Suppressor macrophage (primary cell): ENCODE data around the gene CHST12.
"Not testable (repeated sequence)": the region's sequence is repeated elsewhere in the genome, so short reads cannot be mapped to it uniquely, and the experiment has no call there.

Experiments used
- DNase-seq, 4 experiments: peaks; one replicate each; pipeline ENCODE4 v3.0.0-alpha.2; 2020 to 2022

Gene CHST12

DNA sequence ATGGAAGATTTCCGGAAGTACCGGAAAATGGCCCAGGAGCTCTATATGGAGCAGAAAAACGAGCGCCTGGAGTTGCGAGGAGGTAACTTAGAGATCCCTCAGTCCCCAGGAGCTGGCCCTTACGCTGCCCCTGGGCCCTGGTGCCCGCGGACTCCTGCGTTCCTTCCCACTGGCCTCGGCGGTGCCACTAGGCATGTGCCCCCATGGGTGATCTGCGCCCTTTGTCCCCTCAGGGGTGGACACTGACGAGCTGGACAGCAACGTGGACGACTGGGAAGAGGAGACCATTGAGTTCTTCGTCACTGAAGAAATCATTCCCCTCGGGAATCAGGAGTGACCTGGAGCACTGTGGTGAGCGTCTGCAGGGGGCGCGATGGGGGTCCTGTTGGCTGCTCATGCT, 24.2 kb upstream of the CHST12 start:
- no peak for DNase-seq

DNA sequence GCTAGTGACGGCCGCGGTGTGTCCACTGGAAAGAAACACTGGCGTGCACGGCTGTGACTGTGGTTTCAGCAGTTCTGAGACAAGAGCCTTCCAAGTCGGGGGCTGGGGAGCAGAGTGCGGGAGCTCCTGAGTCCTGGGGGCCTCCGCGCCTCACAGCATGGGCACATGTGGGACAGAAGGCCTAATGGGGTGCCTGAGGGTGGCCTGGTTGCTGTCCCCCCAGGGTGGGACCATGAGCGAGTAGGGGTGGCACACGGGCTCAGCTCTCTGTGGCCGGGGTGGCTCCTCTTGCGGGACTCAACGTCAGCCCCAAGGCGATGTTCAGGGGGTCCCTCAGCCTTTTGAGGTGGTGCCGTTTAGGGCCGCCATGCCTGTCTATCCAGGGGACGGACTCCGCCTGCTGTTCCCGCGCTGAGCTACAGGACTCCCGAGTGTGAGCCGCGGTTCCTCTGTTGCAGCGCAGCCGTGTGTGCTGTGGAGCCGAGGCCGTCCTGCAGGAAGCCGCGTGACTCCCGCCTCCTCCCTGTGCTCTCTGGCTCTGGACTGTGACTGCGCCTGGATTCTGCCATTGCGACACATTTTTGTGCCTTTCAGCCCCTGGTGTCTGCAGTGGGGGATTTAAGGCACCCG, 23.5 kb upstream of the CHST12 start:
- DNase-seq, result no peak

DNA sequence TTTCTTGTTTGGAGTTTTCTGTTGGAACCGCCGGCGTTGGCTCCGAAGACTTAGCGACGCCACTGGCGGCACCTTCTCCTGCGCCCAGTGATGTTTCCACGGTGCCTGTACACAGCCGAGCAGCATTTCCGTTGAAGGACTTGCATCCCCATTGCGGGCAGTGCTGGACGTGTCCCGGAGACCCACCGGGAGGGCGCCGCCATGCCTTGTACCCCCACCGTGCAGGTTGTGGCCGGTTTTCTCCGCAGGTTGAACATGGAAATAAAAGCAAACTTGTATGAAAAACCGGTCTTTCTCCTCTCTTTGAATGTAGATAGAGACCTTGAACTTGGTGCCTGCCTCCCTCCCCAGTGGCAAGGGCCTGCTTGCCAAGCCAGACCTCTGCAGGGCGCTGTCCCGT, 22.9 kb upstream of the CHST12 start:
- DNase-seq, result no peak

DNA sequence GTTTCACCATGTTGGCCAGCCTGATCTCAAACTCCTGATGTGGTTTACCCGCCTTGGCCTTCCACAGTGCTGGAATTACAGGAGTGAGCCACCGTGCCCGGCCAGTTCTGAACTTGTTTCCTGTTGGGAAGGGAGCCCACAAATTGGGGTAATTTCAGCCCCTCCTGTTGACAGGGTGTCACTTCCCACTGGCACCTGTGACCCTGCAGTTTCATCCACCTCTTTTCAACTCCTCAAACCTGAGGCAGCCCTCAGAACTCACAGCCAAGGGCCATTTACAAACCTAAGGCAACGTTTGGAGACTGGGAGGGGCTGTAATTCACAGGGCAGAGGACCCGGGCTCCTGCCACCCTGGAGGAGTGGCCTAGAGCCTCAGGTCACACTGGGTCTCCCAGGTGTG, 22.2 kb upstream of the CHST12 start:
- DNase-seq, result no peak

DNA sequence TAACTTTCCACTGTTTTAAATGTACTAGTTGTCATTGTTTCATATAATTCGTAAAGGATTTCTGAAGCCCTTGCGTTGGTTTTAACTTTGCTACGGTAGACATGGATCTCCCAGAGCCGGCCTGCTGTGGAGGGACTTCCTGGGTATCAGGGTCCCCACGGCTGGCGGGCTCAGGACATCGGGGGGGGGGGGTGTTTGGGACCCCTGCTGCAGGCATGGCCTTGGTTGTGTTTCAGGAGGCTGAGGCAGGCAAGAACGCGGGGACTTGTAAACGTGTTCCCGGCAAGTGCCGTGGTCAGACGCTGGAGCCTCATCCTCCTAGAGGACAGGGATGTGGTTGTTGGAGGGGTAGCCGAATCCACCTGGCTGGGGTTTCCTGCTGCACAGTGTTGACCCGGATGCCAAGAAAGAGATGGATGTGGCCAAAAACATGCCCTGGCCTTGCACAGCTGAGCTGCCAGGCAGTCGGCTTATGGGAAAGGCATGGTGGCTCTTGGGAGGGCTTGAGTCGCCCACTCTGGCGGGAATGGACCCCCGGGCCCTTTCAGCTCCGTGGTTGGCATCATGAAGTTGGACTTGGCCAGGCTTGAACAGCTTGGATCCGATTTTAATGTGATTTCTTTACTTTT, 21.4 kb upstream of the CHST12 start:
- no peak for DNase-seq

DNA sequence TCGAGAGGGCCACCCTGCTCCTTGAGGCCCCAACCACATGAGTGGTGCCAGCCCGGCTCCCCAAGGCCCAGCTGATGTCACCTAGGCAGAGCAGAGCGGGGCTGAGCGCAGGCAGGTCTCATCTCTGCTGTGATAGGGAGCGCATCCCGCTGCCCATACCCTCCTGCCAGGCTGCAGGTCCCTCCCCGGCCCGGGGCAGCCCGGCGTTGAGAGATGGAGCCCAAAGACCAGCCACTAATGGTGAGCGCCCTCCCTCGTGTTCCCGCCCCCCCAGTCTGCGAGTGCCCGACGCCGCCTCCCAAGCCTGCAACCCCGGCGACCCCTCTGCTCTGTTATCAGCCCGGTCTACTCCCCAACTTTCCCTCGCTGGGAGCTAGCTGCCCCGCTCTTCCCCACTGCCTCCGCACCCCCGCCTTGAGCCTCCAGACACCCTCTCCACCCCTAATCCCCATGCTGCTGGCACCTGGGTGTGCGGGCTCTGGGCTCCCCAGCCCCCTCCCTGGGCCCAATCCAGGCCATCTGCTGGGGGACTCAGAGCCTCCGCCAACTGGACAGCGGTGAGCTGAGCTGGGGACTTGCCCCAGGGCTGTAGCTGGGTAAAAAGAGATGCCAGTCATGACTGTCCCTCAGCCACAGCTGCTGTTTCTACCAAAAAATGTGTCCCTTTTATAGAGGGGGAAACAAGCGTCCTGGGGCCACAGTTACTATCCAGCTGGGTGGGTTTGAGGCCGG, 19.7 kb upstream of the CHST12 start:
- no peak for DNase-seq

DNA sequence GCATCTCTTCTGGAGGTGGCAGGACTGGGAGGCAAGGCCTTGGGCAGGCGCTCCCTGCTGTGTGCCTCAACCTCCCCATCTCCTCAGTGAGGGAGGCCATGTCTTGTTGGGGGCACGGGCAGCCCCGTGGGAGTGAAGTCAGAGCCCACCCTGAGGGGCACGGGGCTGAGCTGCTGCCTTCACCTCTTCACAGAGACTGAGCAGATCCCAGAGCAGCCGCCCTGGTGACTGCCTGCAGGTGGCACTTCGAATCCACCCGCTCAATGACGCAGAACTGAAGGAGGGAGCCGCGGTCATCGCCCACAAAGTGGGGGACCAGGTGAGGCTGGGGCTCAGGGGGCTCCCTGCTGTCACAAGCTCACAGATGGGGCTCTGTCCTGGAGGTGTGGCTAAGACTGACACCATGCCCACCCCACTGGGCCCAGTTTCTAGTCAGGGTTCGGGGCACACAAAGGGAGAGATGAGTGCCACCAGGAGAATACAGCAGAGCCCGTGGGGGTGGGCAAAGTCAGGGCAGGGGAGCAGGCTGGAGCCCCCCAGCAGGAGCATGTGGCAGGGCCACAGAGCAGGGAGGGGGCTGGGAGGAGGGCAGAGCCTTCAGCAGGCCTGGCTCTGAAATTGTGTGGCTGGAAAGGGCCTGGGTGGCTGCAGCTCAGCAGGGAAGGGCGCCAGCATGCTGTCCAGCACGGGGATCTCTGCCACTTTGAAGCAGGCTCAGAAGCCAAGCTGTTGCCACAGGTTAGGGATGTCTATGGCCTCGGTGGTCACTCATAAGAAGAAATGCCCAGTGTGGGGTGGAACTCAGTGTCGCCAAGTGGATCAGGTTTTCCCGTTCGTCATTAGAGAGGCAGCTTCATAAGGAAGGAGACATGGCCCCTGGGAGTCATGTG, 18.8 kb upstream of the CHST12 start:
- DNase-seq, result no peak

DNA sequence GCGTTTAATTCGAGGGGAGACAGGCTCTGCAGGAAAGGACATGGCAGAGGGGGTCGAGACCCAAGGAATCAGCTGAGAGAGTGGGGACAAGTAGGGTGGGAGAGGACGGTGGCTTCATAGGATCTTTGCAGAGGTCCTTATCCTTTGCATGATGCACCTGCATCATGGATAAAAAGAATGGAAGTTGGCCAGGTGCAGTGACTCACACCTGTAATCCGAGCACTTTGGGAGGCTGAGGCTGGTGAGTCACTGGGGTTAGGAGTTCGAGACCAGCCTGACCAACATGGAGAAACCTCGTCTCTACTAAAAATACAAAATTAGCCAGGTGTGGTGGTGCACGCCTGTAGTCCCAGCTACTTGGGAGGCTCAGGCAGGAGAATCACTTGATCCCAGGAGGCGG, 17.3 kb upstream of the CHST12 start:
- not testable (repeated sequence) for DNase-seq

DNA sequence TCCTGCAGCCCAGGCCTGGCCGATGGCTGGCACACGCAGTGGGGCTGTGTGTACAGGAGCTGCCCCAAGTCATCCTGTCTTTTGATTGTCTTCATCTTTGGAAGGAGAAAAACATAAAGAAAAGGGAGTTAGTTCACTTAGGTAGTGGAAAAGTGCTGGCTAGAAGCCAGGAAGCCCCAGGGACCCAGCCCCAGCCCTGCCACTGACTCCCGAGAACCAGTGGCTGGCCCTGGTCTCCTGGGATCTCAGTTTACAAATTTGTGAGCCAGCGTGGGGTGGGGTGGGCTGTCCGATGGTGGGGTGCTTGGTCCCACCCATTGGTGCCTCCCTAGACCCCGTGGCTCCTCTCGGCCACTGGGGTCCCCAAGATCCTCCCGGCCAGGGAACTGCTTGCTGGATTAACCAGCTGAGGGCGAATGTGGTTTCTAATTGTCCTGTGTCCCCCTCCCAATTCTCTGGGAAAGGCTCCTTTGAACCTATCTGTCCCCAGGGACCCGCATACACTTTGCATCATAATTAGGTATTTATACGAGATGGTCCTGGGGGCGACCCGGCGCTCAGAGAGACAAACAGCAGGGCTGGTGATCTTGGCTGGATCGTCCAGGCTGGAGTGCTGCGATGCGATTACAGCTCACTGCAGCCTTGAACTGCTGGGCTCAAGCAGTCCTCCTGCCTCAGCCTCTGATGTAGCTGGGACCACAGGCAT, 16.3 kb upstream of the CHST12 start:
- DNase-seq, result no peak

DNA sequence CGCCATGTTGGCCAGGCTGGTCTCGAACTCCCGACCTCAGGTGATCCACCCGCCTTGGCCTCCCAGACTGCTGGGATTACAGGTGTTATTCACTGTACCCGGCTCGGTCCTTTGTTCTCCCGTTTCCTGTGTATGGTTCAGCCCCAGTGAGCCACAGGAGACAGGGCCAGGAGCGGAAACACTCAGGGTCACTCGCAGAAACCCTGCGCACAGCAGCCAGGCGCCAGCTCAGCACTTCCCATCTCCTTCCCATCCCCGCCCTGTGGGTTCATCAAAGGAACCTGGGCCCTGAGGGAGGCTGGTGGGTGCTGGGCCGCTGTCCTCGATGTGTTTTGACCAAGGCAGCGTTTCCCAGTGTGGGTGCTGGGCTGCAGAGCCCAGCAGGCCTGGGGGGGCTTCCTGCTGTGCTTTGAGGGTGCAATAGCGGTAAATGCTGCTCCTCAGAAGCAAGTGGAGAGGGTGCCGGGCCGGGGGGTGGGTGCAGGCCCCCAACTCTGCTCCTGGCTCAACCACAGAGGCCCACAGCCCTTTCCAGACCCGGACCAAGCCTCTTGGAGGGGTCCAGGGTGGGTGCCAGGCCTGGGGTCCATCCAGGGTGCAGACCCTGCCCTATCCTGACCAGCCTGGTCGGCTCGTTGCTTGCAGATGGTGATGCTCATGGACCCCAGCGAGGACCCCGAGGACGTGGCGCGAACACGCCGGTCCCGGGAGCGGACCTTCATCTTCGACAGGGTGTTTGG, 15.3 kb upstream of the CHST12 start:
- no peak for DNase-seq

DNA sequence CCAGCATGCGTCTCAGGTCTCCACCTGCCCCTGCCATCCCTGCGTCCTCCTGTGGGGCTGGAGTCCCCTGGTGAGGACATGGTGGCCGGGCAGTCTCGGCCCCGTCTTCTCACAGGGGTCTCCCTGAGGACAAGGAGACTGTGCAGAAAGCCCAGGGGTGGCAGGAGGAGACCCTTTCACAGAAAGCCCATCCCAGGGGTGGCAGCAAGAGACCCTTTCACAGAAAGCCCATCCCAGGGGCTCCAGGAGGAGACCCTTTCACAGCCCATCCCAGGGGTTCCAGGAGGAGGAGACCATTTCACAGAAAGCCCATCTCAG, 14.8 kb upstream of the CHST12 start:
- no peak for DNase-seq

DNA sequence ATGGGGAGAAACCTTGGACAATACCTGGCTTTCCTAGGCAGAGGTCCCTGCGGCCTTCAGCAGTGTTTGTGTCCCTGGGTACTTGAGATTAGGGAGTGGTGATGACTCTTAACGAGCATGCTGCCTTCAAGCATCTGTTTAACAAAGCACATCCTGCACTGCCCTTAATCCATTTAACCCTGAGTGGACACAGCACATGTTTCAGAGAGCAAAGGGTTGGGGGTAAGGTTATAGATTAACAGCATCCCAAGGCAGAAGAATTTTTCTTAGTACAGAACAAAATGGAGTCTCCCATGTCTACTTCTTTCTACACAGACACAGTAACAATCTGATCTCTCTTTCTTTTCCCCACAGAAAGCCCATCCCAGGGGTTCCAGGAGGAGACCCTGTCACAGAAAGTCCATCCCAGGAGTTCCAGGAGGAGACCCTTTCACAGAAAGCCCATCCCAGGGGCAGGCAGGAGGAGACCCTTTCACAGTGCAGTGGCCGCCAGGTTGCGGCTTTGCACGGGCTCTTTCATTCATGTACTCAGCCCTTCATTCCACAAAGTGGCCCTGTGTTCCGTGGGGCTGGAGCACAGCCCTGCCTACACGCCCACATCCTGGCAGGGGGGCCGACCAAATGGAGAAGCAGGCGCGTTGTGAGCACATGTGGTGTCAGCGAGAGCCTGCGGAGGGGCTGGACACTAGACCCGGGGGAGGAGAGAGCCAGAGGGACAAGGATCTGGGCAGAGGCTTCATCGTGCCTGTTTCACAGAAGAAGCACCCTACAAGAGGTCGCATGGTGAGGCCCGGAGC, 13.2 kb upstream of the CHST12 start:
- peak; percentile 82 to 91 (median 89) for DNase-seq

DNA sequence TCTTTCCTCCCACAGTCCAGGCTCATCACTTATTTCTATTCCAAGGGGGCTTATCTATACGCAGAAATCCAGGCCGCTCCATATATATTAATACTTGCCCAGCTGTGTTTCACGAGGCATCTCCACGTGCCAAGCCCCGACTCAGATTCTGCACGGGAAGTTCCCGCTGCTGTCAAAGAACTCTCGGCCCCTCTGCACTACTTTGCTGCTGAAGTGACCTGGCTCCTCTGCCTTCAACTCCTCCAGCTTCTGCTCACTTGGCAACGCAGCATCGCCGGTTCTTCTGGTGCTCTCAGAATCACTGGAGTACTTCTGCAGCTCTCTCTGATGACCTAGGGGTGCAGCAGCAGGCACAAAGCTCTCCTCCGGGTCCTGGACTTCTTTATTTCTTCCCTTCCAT, 9.7 kb upstream of the CHST12 start:
- DNase-seq, result no peak

DNA sequence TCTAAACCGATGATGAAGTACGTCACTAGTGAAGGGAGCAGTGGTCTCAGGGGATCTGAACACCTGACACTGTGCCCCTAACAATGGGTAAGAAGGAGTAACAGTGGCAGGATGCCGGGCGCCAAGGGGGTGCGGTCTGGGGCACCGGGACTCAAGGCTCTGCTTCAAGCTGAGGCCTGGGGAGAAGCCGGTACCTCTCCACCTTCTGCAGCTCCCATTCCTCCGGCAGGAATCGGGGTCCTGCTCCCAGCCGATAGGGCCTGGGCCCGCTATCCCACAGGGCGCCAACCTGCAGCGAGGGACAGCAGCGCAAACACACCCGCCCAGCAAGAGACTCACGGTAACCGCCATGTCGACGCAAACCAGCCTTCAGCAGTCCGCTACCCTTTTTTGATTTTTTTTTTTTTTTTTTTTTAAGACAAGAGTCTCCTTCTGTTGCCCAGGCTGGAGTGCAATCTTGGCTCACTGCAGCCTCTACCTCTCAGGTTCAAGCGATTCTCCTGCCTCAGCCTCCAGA, 8.8 kb upstream of the CHST12 start:
- no peak for DNase-seq

DNA sequence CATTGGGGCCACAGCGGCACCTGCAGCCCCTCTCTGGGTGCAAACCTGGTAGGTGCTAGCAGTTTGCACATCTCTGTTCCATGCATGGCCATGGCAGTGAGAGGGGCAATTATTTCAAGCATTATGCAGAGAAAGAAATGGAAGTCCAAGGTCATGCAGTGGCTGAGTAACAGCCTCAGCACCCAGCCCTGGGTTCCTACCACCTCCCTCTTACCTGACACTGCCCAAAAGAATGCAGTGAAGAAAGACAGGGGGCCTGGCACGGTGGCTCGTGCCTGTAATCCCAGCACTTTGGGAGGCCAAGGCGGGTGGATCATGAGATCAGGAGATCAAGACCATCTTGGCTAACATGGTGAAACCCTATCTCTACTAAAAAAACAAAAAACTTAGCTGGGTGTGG, 4.9 kb upstream of the CHST12 start:
- no peak for DNase-seq

DNA sequence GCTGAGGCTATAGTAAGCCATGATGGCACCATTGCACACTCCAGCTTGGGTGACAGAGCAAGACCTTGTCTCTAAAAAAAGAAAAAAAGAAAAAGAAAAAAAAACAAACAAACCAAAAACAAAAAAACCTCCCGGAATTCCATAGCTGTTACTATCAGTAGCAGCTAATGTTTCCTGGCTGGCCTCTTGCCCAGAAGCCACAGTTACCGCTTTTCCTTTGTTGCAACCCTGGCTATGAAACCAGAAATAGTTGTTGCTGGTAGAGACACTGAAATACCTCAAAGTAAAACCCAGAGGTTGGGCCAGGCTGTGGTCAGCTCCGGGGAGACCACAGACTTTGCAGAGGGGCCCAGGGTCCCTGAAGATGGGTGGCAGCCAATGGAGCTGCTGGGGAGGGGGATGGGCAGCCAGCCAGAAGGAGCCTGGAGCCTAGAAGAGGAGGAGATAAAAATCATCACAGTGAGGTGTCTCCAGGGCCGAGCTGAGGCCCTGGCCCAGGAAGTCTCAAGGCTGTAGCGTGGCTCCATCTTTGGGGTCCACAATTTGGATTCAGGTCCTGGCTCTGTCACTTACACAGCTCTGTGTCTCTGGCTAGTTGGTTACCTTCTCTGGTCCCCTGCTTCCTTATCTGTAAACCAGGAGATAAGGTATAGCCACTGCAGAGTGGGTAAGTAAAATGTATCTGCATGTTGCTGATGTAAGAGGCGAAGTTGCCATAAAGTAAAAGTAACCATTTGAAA, 3.4 kb upstream of the CHST12 start:
- peak; percentile 51 to 71 (median 61) for DNase-seq

DNA sequence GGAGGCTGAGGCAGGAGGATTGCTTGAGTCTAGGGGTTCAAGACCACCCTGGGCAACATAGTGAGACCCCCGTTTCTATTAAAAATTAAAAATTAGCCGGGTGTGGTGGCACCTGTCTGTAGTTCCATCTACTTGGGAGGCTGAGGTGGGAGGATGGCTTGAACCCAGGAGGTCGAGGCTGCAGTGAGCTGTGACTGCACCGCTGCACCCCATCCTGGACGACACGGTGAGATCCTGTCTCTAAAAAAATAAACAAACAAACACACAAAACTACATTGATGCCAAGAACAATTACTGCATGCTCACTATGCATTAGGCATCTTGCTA, 761 bp upstream of the CHST12 start:
- DNase-seq, result no peak

DNA sequence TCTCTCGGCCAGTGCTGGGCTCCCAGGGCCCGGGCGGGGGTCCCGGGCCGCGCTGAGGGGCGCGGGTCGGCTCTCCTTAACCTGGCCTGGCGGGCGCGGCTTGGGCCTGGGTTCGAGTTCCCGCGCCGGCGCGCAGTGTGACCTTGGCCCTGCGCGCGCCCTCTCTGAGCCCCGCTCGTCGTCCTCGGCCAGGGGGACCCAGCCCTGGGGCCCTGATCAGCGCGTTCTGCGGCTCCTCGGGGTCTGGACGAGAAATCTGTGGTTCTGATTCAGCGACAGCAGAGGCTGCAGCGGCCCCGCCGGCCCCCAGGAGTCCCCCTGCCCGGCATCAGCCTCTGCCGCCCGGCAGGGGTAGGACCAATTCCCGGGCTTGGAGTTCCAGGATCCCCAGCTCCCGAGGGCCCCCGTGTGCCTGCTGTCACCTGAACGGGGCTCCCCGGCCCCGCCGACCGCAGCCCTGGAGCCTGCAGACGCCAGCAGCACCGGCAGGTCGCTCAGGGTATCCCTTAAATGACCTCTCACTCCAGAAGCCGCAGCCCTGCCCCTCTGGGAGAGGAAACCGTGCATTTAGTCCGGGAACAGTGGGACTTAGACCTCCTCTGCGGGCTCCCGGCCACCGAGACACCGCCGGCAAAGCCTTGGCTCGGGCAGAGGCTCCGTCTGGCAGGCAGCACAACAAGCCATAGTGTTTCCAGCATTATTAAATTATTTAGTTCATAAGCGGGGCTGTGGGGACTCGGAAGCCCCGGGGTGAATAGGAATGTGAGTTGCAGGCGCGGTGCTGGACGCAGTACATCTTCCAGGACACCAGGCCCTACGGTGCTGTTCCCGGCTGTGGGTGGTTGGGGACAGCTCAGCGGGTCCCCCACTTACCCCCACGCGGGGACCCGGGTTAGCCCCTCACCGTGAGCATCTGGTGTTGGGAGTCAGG, 572 bp downstream of the CHST12 start:
- peak; percentile 23 to 62 (median 34) for DNase-seq

DNA sequence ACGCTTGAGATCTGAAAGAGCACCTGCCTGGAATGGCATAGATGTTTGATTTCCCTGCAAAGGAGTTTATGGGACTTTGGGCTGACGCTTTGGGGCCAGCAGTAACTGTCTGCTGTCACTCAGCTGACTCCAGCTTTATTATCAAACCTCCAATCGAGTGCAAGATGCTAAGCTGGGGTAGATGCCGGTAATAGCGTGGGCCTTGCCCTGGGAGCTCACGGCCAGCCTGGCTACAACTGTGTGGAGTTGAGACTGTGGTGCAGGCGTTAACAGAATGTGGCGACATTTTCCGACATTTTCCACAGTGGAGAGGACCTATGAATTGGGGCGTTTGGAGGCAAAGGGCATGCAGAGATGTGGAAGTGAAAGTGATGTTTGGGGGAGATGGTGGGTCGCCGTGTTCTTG, 1.3 kb downstream of the CHST12 start:
- DNase-seq, result peak in 3 of 4 experiments; percentile 12 to 27 (median 26)
